ENCODE data around the gene PDE4D. TPM values are rescaled to one million over a fixed set of nuclear protein-coding genes. Genes with fewer than 3 reads are reported as not detected.

Gene PDE4D
- polyA plus RNA-seq, 4 donors = 17.5 to 31.9 (median 22.8) TPM

DNA sequence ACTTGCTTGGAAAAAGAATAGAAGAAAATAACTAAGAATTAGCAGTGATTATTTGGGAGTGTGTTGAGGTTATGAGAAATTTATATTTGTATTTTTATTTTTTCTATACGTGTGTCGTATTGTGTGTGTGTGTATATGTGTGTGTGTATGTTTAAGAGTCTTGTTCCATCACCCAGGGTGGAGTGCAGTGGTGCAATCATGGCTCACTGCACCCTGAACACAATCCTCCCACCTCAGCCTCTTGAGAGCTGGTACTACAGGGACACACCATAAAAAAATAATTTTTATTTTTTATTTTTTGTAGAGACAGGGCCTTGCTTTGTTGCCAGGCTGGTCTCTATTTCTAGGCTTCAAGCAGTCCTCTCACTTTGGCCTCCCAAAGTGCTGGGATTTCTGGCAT is 643.8 kb downstream of the PDE4D start:
- DNase-seq (ENCODE audit: low read depth in 4 of 4, low spot score in 3 of 4) = no peak

DNA sequence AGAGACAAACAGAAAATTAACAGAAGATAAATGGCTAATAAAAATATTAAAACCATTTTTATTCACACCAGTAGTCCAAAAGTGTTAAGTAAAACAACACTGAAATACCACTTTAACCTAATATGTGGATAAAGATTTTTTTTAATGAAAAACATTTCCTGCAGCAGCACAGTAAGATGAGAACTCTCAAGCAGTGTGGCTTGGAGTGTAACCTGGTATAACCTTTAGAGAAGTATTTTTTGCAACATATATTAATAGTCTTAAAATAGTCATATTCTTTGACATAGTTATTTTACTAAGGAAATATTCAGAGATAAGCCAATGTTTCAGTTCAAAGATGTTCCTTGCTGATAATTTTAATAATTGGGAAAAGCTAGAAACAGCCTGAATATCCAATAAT is 644.4 kb downstream of the PDE4D start:
- DNase-seq (ENCODE audit: low read depth in 4 of 4, low spot score in 3 of 4) = no peak

DNA sequence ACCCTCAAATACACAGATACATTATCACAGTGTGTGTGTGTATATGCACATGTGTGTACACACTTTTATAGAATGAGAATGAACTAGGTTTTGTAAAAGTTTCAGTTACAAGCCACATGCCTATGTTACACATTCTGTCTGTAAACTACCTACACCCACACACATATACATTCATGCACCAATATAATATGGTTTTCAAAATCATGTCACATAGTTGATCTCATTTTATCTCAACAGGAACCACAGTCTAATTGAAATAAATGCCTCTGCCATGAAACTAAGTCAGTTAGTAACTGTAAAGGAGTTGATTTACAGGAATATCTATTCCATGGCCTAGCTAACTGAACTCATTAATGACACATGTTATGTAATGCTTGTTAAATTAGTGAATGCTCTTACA is 646.6 kb downstream of the PDE4D start:
- DNase-seq (ENCODE audit: low read depth in 4 of 4, low spot score in 3 of 4) = peak in 1 of 4 donors; percentile 21

DNA sequence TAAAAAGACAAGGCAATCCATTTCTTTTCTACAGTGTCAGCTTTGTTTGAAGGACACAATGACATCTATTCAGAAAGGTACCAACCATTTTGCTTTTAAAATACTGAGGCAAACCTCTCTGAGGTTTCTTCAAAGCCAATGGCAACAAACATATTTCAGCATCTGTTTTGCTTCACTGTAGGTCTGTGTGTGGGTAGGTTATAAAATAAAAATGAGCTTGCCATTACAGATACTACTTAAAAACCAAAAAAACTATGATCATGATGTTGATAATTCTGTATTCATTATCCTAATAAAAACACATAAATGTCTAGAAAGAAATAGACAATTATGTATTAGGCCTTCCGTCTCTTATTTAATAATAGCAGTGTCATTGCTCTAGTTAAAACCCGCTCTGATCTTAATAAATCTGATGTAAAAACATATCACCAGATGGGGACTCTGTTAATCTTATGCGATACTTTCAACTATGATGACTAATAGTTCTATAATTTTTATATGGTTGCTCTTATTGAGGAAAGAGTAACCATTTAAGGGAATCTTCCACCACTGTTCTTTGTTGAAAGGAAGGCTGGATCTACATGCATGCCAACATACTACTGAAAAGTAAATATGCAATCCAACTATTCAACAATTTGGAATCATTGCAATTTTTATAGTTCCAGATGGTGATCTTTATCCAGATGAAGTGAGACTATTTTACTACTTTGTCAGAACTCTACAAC is 647.2 kb downstream of the PDE4D start:
- DNase-seq (ENCODE audit: low read depth in 4 of 4, low spot score in 3 of 4) = peak in 1 of 4 donors; percentile 25

DNA sequence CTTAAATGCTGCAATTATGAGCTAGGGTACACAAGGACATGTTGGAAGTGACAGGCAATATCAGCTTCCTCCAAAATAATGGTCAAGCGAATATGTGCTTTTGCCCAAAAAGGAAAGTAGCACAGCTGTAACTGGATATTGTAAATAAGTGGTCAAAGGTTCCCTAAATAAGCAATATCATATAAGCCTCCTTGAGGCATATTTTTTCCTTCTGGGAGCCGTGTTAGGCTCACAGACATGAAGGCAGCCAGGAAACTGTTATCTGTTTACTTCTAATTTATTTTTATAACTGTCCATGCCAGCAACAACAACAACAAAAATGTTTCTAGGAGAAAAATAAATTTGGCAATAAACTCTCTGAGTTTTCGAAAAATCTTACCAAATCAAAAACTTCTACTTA is 648.3 kb downstream of the PDE4D start:
- DNase-seq (ENCODE audit: low read depth in 4 of 4, low spot score in 3 of 4) = peak in 2 of 4 donors; percentile 22 to 41

DNA sequence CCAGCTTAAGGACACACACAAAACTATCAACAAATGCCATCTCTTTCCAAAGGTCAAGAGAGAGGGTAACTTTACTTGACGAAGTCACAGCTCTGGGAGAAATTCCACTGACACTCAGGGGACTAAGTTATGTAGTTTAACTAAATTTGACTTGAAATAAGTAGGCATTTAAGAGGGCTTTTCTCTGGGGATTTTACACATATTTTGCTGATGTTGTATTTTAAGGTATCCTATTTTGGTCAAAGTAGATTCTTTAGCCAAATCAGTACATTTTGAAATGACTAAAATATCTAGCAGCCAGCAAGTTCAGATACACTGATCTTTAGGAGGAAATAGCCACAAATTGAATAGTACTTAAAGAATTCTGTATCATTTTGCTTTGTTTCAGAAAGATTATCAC is 652.0 kb downstream of the PDE4D start:
- DNase-seq (ENCODE audit: low read depth in 4 of 4, low spot score in 3 of 4) = no peak

DNA sequence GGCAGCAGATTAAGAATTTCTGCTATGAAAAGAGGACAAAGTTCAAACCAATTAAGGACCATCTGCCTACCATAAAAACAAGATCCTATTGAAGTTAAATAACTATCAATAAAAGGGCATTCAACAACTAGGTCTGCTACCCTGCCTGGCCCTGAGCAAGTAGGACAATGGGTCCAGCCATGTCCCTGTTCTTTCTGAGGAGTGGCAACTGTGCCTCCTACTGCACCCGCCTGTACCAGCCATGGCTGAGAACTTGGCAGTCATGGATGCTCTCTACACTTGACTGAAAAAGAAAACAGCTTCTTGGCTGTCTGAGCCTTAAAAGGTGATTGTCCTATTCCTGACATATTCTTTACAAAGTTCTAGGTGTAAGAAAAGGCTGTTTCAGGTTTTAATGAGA is 652.4 kb downstream of the PDE4D start:
- DNase-seq (ENCODE audit: low read depth in 4 of 4, low spot score in 3 of 4) = no peak

DNA sequence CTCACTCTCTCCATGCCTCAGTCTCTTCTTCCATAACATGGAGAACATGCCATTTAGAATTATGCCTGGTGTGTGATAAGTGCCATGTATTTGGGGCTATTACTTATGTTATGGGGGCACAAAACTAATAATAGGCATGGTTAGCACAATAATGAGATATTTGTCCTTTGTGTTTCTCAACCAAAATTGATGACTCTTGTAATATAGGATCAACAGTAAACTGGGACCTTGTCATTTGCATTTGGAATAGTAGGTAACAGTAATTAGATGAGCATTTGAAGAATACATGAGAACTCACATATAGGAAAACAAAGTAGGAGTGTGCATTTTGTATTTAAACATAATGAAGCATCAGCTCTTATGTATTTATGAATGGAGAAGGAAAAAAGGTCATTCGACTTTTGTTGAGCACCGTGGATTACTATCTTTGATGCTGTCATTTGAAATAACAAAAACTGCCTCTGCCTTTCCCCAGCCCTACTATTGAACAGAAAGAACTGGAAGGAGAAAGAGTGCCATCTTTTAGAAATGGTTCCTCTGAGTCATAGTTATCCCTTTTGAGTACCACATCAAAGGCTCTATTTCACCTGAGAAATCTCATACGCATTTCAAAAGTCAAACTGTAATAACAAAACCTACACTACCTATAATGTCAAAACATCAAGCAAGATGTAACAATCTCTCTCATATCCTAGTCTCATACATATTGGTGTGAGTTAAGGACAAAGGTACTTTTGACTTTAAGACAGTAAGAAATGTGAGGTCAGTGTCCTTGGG is 655.2 kb downstream of the PDE4D start:
- DNase-seq (ENCODE audit: low read depth in 4 of 4, low spot score in 3 of 4) = no peak

DNA sequence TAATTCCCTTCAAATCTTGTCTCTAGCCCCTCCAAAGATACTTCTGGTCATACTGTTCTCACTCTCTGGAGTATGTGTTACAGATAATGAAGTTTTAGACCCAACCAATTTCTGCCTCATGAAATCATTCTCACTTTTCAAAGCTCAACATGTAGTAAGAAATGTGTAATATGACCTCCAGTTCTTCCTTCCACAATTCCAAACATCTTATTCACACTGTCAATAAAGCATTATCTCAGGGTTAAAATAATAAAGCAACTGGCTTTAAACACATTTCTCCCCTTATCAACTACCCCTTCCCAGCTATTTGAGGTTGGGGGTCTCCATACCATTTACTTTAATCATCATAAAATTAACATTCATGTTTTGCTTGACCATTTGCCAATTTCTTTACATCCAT is 656.5 kb downstream of the PDE4D start:
- DNase-seq (ENCODE audit: low read depth in 4 of 4, low spot score in 3 of 4) = no peak

DNA sequence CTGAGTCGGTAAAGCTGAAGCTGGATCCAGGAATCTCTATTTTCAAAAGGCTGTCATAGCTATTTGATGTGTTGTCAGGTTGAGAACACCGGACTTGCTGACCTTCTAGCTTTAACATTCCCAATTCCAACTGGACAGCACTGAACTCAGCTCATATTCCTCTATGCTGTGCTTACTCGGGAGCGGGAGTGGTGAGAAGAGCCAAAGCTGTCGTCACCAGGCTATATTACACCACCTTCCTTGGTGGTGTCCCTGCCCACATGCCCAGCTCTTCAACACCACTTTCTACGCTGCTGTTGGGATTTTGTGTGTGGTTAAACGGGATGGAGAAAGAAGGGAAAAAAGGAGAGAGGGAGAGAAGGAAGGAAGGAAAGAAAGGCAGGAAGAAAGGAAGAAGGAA is 657.1 kb downstream of the PDE4D start:
- DNase-seq (ENCODE audit: low read depth in 4 of 4, low spot score in 3 of 4) = no peak

DNA sequence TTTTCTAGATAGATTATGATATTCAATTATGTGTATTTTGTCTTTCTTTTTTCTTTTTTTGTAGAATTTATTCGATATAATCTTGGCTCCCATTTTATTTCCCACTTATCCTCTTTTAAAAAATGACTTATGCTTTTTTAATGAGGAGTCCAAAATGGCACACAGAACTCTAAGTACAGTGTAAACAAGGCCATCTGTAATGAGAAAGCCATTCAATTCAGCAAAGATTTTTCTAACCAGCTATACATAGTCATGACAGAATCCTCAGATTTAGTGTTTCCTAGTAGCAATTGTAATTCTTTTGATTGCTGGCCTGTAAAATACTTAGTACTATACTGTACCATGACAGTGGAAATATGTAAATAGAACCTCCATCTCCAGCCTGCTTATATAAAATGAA is 659.3 kb downstream of the PDE4D start:
- DNase-seq (ENCODE audit: low read depth in 4 of 4, low spot score in 3 of 4) = no peak

DNA sequence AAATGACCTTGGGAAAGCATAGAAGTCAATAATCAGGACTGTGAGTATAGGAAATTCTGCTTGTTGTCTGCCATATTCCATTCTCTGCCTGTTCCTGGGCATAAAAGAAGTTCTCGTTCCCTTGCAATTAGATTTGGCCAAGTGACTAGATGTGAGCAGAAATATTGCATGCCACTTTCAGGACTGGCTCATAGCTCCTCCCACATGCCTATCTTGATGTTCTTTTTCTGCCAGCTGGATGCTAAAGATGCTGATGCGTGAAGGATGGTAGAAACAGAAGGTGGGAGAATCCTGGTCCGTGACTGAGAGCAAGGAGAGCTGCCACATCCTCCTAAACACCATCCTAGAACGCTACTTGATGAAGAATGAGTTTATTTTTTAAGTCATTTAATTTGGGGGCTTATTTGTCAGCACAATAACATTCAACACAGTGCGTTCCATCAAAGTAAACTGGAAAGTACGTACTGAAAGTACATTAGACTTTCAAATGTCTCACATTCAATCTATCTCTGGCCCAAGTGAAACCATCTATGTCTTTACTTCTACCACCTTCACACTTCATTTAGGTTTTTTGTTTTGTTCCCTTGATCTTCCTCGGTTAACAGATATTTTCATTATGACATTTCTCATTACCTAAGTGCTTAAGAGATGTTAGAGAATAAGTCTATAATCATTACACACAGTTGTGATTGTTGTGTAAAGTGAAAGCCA is 662.1 kb downstream of the PDE4D start:
- DNase-seq (ENCODE audit: low read depth in 4 of 4, low spot score in 3 of 4) = no peak

DNA sequence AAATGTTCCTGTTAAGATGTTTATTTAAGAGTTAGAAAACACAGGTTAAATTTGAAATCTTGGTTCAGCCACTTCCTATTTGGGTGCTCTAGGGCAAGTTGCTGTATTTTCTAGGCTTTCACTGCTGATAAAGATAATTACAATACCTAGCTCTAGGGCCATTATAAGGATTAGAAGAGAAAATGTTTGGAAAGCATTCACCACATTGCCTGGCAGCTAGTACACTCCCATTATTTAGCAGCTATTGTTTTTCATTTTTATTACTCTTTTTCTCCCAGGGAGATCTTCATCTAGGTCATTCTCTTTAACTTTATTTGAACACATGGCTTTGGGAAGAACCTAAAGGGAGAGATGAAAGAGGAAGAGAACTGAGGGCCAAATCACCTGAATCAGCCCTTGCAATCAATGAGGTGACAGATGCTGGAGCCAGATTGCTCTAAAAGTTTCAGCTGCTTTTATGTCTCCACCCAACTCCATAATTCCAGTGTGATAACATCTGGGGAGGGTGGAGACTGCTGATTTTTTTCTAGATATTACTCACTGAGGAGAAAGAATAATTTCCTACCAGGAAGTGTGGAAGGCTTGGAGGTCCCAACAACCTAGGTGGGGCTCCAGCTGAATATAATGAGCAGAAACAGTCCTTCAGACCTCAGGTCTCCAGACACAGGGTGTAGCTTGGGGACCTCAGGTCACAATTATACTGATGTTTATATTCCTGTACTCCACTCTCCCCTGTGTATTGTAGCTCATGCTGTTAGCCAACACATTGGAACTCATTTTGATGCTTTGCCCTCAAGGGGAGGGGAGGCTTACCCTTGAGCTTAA is 670.6 kb downstream of the PDE4D start:
- no peak for DNase-seq (ENCODE audit: low read depth in 4 of 4, low spot score in 3 of 4)

DNA sequence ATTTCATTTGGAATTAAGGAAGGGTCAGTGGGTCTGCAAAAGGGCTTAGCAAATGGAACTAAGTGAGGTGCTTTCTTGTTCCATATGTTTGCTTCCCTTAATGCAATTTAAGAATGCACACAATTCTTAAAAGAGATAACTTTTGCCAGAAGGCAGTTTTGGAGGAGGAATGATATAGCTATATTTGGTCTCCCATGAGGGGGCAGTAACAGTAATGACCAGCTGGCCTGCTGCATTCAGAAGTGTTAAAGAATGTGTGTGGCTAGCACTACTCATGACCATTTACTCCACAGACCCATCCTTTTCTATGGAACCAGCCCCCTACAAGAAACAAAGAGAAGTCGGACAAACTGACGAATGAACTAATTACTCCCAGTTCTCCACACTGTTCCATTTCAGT is 671.8 kb downstream of the PDE4D start:
- DNase-seq (ENCODE audit: low read depth in 4 of 4, low spot score in 3 of 4) = no peak

DNA sequence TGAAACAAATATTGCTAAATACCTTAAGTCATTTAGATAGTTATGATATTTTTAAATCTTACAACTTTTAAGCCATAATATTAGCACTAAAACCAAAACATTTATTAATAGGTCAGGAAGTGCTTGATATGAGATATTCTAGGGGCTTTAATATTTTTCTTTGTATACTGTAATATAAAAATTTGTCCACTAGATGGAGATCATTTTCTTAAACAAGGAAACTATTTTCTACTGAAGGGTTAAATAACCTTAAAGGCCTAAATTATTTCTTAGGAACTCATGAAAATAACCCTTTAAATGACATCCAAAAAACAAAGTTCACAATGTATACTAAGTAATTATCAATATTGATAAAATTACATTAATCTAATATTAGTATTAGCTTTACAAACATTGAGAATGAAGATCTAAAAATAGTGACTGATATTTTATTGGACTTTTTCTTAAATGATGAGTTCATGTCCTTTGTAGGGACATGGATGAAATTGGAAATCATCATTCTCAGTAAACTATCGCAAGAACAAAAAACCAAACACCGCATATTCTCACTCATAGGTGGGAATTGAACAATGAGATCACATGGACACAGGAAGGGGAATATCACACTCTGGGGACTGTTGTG is 675.0 kb downstream of the PDE4D start:
- no peak for DNase-seq (ENCODE audit: low read depth in 4 of 4, low spot score in 3 of 4)

DNA sequence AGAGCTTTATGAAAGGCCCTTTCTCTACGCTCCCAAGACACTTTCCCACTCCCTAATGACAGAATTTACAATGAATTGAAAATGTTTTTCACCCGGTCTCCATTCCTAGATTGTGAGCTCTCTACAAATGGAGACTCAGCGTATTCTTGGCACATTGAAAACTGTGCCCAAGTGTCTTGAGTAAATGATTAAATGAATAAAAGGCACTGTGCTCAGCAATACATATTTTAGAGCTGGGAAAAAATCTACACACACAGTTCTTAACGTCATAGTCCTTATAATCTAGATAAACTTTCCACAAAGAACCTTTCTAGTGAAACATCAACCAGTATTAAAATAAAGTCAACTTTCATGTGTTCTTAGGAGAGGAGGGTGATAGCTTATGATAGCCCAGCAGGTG is 676.7 kb downstream of the PDE4D start:
- no peak for DNase-seq (ENCODE audit: low read depth in 4 of 4, low spot score in 3 of 4)

DNA sequence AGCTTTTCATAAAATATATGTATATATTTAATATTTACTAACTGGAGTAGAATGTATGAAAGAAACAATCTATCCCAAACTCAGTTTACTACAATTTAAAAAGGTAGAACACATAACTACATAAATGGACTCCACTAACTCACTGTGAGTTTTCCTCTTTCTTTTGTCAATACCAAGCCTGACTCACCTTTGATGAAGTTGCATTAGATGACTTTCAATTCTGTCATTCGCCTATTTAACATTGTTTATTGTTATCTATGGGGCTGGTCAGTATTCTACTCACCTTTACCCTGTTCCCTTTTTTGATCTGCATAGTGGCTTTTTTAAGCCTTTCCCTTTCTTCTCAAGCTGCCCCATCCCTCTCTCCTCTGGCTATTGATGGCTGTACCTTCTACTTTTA is 680.9 kb downstream of the PDE4D start:
- no peak for DNase-seq (ENCODE audit: low read depth in 4 of 4, low spot score in 3 of 4)

DNA sequence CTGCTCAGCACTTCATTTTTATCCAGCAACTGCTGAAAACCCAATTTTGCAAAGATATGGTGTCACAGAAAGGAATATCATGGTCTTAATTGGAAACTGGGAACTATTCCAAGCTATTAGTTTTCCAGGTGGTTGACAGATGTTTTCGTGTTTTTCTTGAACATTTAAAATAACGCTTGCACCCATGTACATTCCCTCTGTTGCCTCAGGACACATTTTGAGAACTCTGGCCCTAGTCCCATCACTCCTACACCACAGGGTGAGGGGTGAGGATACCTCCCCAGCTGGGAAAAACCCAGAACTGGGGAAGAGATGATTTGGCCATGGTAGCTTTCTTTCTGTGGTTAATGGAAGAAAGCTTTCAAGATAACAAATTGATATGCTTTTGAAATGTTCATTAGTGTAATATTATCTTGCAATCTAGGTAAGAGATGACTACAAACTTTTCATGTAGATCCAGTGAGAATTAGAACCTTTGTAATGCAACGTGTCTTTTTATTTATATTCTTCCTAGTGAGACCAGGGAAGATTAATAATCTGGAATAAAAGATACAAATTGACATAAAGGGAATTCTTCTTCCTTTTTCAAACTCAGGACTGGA is 683.7 kb downstream of the PDE4D start:
- no peak for DNase-seq (ENCODE audit: low read depth in 4 of 4, low spot score in 3 of 4)

DNA sequence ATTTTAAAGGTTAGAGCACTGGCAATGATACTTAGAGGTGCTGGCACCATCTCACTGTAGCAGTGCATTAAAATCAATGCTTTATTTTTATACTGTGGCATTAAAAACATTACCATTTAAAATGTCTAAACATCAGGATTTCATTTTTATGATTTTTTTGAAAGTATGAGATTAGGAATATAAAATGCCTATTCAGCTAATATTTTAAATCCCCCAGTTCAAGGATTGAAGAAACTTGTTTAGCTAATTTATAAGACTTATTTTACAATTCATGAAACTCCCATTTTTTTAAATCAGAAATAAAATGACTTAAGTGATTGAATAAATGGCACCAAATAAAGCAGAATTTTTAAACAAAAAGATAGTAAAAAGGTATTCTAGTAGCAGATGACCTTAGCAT is 685.1 kb downstream of the PDE4D start:
- DNase-seq (ENCODE audit: low read depth in 4 of 4, low spot score in 3 of 4) = no peak

DNA sequence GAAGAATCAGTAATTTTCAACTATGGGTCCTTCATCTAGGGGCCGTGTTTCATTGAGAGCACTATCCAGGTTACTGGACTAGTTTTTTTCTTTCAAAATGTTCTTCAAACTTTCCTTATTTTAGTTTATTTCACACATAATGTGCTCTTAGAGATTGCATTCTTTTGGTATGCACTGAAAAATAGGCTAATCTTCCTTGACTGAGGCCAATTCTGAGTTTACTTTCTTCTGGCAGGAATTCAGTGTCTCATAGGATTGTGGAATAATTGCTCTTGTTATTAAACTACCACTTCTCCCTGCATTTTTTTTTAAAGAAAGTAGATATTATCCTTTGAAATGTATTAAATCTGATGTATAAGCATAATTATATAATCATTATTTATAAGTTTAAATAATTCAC is 686.1 kb downstream of the PDE4D start:
- no peak for DNase-seq (ENCODE audit: low read depth in 4 of 4, low spot score in 3 of 4)

All from left renal pelvis (tissue), 4 donors.